Ishikawa (cell line): ENCODE results near the gene CES4A.

Experiments
- CEBPB ChIP-seq: IDR thresholded peaks from 2 replicates; pipeline ENCODE4 v1.6.1; 2012
- CREB1 ChIP-seq: IDR thresholded peaks from 2 replicates; pipeline ENCODE4 v1.6.1; 2012; ENCODE audit warnings: low read depth
- EGR1 ChIP-seq: IDR thresholded peaks from 2 replicates; pipeline ENCODE4 v1.6.1; 2012
- EP300 ChIP-seq: IDR thresholded peaks from 2 replicates; pipeline ENCODE4 v1.6.1; 2012; ENCODE audit warnings: borderline replicate concordance
- FOXM1 ChIP-seq: IDR thresholded peaks from 2 replicates; pipeline ENCODE4 v1.6.1; 2012; ENCODE audit warnings: low read depth, borderline replicate concordance
- MAX ChIP-seq: IDR thresholded peaks from 2 replicates; pipeline ENCODE4 v1.6.1; 2012
- NFIC ChIP-seq: IDR thresholded peaks from 2 replicates; pipeline ENCODE4 v1.6.1; 2012
- RAD21 ChIP-seq: IDR thresholded peaks from 2 replicates; pipeline ENCODE4 v1.6.1; 2012; ENCODE audit warnings: low read depth
- TAF1 ChIP-seq: IDR thresholded peaks from 2 replicates; pipeline ENCODE4 v1.6.1; 2012; ENCODE audit warnings: low read depth, mild to moderate bottlenecking
- TCF12 ChIP-seq: IDR thresholded peaks from 2 replicates; pipeline ENCODE4 v1.6.1; 2012; ENCODE audit warnings: low read depth
- TEAD4 ChIP-seq: IDR thresholded peaks from 2 replicates; pipeline ENCODE4 v1.6.1; 2012
- YY1 ChIP-seq: IDR thresholded peaks from 2 replicates; pipeline ENCODE4 v1.6.1; 2012; ENCODE audit warnings: low read depth
- ZBTB7A ChIP-seq: IDR thresholded peaks from 2 replicates; pipeline ENCODE4 v1.6.1; 2012; ENCODE audit warnings: low read depth
- TF ChIP-seq, protein P1 (sequence below): IDR thresholded peaks from 2 replicates; pipeline ENCODE4 v1.6.1; 2012; ENCODE audit warnings: low read depth, mild to moderate bottlenecking
- TF ChIP-seq, protein P2 (sequence below): IDR thresholded peaks from 2 replicates; pipeline ENCODE4 v1.6.1; 2012

CES4A gene

GRCh38 chr16:66952430-66953110, 35.8 kb upstream of the CES4A start:
- no peak for TF ChIP-seq CREB1
- no peak for TF ChIP-seq MAX
- TF ChIP-seq ZBTB7A = no peak
- TF ChIP-seq TCF12 = no peak
- TF ChIP-seq RAD21 = no peak
- TF ChIP-seq, protein P1, sequence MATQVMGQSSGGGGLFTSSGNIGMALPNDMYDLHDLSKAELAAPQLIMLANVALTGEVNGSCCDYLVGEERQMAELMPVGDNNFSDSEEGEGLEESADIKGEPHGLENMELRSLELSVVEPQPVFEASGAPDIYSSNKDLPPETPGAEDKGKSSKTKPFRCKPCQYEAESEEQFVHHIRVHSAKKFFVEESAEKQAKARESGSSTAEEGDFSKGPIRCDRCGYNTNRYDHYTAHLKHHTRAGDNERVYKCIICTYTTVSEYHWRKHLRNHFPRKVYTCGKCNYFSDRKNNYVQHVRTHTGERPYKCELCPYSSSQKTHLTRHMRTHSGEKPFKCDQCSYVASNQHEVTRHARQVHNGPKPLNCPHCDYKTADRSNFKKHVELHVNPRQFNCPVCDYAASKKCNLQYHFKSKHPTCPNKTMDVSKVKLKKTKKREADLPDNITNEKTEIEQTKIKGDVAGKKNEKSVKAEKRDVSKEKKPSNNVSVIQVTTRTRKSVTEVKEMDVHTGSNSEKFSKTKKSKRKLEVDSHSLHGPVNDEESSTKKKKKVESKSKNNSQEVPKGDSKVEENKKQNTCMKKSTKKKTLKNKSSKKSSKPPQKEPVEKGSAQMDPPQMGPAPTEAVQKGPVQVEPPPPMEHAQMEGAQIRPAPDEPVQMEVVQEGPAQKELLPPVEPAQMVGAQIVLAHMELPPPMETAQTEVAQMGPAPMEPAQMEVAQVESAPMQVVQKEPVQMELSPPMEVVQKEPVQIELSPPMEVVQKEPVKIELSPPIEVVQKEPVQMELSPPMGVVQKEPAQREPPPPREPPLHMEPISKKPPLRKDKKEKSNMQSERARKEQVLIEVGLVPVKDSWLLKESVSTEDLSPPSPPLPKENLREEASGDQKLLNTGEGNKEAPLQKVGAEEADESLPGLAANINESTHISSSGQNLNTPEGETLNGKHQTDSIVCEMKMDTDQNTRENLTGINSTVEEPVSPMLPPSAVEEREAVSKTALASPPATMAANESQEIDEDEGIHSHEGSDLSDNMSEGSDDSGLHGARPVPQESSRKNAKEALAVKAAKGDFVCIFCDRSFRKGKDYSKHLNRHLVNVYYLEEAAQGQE = no peak
- TF ChIP-seq FOXM1 = no peak
- TF ChIP-seq TAF1 = no peak
- TF ChIP-seq, protein P2, sequence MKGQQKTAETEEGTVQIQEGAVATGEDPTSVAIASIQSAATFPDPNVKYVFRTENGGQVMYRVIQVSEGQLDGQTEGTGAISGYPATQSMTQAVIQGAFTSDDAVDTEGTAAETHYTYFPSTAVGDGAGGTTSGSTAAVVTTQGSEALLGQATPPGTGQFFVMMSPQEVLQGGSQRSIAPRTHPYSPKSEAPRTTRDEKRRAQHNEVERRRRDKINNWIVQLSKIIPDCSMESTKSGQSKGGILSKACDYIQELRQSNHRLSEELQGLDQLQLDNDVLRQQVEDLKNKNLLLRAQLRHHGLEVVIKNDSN = no peak
- TF ChIP-seq EP300 = no peak
- TF ChIP-seq EGR1 = no peak
- no peak for TF ChIP-seq YY1
- TF ChIP-seq NFIC = no peak
- no peak for TF ChIP-seq TEAD4
- no peak for TF ChIP-seq CEBPB

DNA sequence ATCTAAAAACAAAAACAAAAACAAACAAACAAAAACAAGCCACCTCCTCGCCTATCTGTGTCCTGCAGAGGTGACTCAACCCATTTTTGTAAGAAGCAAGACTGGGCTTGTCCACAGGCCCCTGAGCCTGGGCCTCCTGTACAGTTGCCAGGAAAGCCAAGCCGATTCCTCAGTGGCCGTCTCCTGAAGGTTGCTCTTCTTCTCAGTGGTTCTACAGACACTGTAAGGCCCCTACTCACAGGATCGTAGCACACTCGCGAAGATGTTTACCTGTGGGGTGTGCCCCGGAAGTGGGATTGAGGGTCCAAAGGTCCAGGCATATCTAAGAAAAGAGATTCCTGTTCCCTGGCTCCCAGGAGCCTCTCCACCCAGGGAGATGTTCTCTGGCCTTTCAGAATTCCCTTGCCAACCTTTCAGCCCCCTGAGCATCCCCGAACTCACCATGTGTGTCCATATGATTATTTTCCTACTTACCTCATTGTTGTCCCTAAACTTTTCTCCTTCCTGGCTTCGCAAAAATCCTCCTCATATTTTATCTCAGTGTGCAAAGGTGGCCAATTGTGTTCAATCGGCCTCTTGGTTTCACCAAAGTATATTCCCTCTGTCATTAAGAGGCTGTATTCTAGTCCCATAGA, 34.8 kb upstream of the CES4A start:
- no peak for TF ChIP-seq YY1
- TF ChIP-seq, protein P1 = no peak
- TF ChIP-seq FOXM1 = no peak
- TF ChIP-seq CREB1 = no peak
- TF ChIP-seq EP300 = no peak
- TF ChIP-seq NFIC = no peak
- TF ChIP-seq TEAD4 = no peak
- no peak for TF ChIP-seq CEBPB
- no peak for TF ChIP-seq RAD21
- TF ChIP-seq ZBTB7A = no peak
- TF ChIP-seq MAX = no peak
- TF ChIP-seq, protein P2 = no peak
- TF ChIP-seq TAF1 = no peak
- no peak for TF ChIP-seq TCF12
- no peak for TF ChIP-seq EGR1

- TF ChIP-seq RAD21 = peak; percentile 90
- TF ChIP-seq, protein P1 = no peak
Observed at GRCh38 chr16:66954097-66954659, 34.2 kb upstream of the CES4A start.

DNA sequence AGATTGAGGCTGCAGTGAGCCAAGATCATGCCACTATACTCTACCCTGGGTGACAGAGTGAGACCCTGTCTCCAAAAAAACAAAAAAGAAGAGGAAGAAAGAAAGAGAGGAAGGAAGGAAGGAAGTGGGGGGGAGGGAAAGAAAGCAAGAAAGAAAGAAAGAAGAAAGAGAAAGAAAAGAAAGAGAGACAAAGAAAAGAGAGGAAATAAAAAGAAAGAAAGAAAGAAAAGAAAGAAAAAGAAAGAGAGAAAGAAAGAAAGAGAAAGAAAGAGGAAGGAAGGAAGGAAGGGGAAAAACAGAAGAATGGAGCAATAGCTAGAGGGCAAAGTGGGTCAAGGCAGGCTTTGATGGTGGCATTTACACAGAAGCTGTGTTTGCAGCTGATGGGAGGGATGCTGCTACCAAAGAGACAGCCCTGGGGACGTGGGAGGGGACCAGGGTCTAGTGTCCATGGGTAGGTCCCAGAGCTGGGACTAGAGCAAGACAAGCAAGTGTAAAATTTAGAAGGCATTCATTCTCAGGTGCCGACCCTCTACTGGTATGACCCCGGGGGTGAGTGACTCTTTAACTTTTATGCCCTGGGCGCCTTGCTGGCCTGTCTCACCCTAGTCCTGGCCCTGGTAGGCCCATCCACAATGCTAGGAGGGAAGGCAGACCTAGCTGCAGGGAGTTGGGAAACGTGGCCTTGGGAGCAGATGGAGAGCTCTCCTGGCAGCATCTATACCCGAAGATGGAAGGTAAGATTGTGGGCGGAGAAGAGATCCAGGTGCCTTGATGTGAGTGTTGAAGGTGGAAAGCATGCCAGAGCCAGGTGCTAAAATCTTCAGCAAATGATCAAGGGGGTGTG, 29.3 kb upstream of the CES4A start:
- TF ChIP-seq TAF1 (no peak), YY1 (no peak), EP300 (no peak), TCF12 (no peak), FOXM1 (no peak), CEBPB (no peak), CREB1 (no peak), RAD21 (no peak), EGR1 (no peak), NFIC (no peak), TEAD4 (no peak), MAX (no peak), ZBTB7A (no peak)
- TF ChIP-seq, protein P2 = no peak
- TF ChIP-seq, protein P1 = no peak
